Activated CD4-positive, CD25-positive, alpha-beta regulatory T cell treated with anti-CD3 and anti-CD28 coated beads, Interleukin-2, amount 50 U/mL, for 72 hours (primary cell): ENCODE data around the gene CHMP6.

Experiments
- DNase-seq: peaks from one replicate; pipeline ENCODE4 v3.0.0; 2021

The CHMP6 gene

GRCh38 chr17:80995131-80995530 is 3.5 kb downstream of the CHMP6 start:
- no peak for DNase-seq

- DNase-seq = no peak
These were observed 5.0 kb downstream of the CHMP6 start for GRCh38 chr17:80996422-80997305.

- DNase-seq = no peak
These were observed 5.9 kb downstream of the CHMP6 start for GRCh38 chr17:80997424-80998117.

- DNase-seq = no peak
These were observed 6.6 kb downstream of the CHMP6 start for GRCh38 chr17:80998118-80998747.

GRCh38 chr17:80998748-80999535 is 7.3 kb downstream of the CHMP6 start:
- no peak for DNase-seq

- no peak for DNase-seq
These were observed 8.1 kb downstream of the CHMP6 start for GRCh38 chr17:80999536-81000333.

- DNase-seq = no peak
These were observed 8.6 kb downstream of the CHMP6 start for GRCh38 chr17:81000334-81000630.

- no peak for DNase-seq
These were observed 9.2 kb downstream of the CHMP6 start for GRCh38 chr17:81000631-81001357.

GRCh38 chr17:81002013-81002384 is 10.4 kb downstream of the CHMP6 start:
- DNase-seq = no peak

GRCh38 chr17:81002409-81003361 is 11.0 kb downstream of the CHMP6 start:
- no peak for DNase-seq

GRCh38 chr17:81003711-81004475 is 12.3 kb downstream of the CHMP6 start:
- DNase-seq = no peak

GRCh38 chr17:81006891-81007290 is 15.2 kb downstream of the CHMP6 start:
- DNase-seq = no peak

GRCh38 chr17:81008140-81008539 is 16.5 kb downstream of the CHMP6 start:
- no peak for DNase-seq

GRCh38 chr17:81009136-81009535 is 17.5 kb downstream of the CHMP6 start:
- DNase-seq = no peak

- no peak for DNase-seq
These were observed 19.3 kb downstream of the CHMP6 start for GRCh38 chr17:81010935-81011334.

GRCh38 chr17:81011951-81012350 is 20.3 kb downstream of the CHMP6 start:
- DNase-seq = no peak

- DNase-seq = no peak
These were observed 21.2 kb downstream of the CHMP6 start for GRCh38 chr17:81012574-81013447.

- DNase-seq = no peak
These were observed 22.0 kb downstream of the CHMP6 start for GRCh38 chr17:81013642-81014041.

- no peak for DNase-seq
These were observed 23.5 kb downstream of the CHMP6 start for GRCh38 chr17:81015136-81015535.
